ENCODE data around the gene STPG4.

The STPG4 gene

GRCh38 chr2:47069628-47070154, 85.4 kb downstream of the STPG4 start:
- peak; percentile 84 for DNase-seq

GRCh38 chr2:47068981-47069627, 86.0 kb downstream of the STPG4 start:
- no peak for DNase-seq

- no peak for DNase-seq
These were observed 87.2 kb downstream of the STPG4 start for GRCh38 chr2:47067788-47068407.

GRCh38 chr2:47065771-47066380, 89.2 kb downstream of the STPG4 start:
- peak; percentile 98 for DNase-seq

- no peak for DNase-seq
These were observed 89.8 kb downstream of the STPG4 start for GRCh38 chr2:47065343-47065742.

GRCh38 chr2:47064106-47064505, 91.0 kb downstream of the STPG4 start:
- no peak for DNase-seq

GRCh38 chr2:47063538-47063930, 91.6 kb downstream of the STPG4 start:
- no peak for DNase-seq

GRCh38 chr2:47062681-47063537, 92.2 kb downstream of the STPG4 start:
- DNase-seq: no peak

DNA sequence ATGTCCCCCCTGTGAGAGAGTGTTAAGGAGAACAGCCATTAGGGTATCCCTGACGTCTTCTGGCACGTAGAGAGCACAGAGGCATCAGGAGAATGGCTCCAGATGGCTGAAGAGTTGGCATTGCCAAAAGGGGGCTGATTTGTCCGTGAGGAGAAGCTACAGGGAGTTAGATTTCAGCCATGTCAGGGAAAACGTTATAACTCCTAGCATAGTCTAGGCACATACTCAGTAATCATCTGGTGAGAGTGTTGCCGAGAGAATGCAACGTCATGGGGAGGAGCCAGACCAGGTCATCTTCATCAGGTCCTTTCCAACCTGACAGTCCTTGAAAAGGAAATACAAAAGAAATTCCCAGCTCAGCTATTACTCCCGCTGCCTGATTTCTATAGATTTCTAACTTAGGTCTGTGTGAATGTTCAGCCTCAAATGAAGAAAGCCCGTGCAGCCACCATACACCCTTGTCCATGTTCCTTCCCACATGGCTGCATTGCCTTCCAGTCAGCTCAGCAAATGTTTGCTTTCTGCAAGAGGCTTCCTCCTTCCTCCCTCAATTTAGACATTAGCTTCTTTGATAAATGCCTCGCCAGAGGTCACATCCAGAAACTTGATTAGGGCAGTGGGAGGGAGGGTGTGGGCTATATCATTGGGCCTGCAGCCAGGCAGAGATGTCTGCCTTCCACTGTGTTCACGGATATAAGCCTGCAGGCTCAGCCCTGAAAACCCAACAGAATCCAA, 93.0 kb downstream of the STPG4 start:
- DNase-seq: no peak

- DNase-seq: no peak
These were observed 94.4 kb downstream of the STPG4 start for GRCh38 chr2:47060652-47061170.

DNA sequence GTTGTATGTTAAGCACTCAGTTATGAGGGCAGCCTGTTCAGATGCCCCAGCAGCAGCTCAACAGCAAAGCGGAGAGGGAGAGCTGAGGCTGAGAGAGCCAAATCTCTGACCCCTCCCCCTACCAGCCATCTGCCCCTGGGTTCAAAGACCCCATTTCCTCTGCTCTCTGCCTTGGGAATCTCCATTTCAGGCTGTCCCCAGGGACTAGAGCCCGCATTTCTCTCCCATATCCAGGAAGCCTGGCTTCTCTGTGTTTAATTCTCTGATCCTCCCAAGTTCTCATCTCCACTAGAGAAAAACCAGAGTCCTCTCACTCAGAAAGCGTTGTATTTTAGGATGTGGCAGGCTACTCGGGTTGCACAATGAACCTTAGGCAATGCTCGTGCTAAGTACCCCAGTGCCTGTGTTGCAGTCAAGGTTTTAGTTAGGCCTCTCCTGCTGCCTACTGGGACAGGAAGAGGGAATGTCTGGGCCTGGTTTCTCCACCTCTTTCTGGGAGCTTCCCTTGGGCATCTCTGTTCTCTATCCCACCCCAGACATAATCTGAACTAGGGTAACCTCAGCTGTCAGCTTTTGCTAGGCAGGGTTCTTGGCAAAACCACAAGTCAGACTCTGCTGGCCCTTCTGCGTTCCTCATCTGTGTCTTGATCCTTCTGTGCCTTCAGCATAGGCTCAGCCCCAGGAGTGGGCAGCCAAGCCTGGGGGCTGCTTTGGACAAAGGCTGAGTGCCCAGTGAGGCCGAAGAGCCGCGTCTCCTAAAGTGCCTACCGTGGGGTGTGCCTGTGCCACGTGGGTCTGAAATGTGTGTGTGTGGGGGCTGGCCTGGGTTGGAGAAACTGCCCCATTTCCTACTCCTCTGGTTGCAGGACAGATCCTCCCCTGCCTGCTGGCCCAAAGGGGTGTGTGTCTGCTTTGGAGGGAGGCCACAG, 96.8 kb downstream of the STPG4 start:
- peak; percentile 43 for DNase-seq

DNA sequence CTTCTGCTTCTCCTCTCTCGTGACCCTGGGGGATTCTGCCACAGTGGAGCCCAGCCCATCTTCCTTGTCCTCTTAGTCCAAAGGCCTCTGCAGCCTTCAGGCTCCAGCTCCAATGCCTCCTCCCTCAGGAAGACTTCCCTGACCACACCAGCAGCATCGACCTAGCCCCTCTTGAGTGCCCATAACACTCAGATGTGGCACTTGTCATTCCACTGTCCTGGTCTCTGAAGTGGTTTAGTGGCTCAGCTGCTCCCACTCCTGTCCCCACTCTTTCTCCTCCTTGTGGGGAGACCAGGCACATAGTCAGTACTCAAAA, 97.5 kb downstream of the STPG4 start:
- no peak for DNase-seq

GRCh38 chr2:47056868-47057686, 98.0 kb downstream of the STPG4 start:
- DNase-seq: no peak

DNA sequence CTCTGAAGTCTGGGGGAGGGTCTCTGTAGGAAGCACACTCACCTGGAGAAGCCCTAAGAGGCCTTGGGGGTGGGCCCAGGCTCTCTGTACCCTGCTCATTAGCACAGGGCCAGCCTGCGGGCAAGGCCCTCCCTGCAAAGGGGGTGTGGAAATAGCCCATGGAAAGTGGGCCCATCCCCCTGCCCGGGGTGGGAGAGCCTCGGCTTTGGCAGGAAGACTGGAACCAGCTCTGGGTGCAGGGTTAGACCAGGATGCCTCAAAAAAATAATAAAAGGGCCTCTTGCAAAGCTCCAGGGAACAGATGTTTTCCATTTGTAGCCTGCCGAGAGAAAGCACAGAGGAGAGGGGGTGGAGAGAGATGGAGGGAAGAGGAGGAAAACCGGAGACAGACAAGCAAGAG, 98.7 kb downstream of the STPG4 start:
- DNase-seq: peak; percentile 80

DNA sequence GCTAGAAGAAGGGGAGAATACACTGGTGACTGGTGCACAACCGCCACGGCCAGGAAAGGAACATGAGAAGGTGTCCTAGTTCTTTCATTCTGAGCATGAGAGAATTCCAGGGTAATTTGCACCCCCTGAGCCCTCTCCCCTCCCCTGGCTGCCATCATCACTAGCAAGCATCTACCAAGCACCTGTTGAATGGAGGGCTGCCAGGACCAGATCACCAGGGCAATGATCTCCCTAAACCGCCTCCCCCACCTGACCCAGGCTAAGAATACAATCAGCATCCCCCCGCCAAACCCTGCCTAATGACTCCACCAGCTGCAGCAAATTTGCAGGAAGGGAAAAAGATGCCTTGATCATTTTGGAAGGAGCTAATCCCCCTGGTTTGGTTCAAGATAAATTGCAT, 100.2 kb downstream of the STPG4 start:
- no peak for DNase-seq

DNA sequence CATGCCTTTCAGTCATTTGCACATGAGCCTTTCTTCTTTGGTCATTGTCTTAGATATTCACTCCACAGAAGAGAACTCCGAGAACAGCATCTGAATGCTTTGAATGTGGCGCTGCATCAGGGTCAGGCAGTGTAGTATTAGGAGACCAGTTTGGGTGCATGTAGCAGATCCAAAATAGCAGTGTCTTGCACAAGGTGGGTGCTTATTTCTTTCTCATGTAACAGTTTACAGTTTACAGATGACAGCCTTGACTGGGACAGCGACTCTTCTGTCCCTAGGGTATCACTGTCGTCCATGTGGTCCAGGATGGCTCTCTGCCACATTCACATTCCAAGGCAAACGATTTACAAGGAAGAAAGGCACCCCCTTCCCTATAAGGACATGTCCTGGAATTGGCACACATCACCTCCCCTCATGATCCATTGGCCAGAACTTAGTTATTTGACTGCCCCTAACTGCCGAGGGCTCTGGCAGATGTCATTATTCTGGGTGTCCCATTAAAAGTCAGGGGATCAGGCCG, 101.0 kb downstream of the STPG4 start:
- DNase-seq: no peak

GRCh38 chr2:47052847-47053246, 102.3 kb downstream of the STPG4 start:
- no peak for DNase-seq

DNA sequence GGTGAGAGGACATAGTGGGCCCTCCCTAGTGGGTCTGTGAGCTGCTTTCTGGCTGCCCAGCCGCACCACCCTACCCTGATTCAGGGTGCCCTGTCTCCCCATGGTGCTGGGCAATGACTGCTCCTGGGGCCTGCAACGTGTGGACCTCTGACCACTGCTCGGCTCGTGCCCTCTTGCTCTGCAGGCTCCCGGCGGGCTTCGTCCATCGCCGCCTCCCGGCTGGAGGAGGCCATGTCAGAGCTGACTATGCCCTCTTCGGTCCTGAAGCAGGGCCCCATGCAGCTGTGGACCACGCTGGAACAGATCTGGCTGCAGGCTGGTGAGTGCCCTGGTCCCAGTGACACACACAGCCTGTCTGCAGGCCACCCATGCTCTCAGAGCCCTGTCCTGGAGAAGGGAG, 103.5 kb downstream of the STPG4 start:
- no peak for DNase-seq

- no peak for DNase-seq
These were observed 104.3 kb downstream of the STPG4 start for GRCh38 chr2:47050762-47051161.

Data from HCEC 1CT (cell line).